Muscle layer of duodenum (tissue), 2 donors: ENCODE data around the gene FBXL7.

Experiments
- H3K27ac ChIP-seq: one replicate; pipeline ENCODE4 v1.7.0; 2013; ENCODE audit warnings: mild to moderate bottlenecking, low read length
- H3K27me3 ChIP-seq: one replicate; pipeline ENCODE4 v1.7.0; 2013; ENCODE audit warnings: low read depth, mild to moderate bottlenecking, control low read depth, low read length
- H3K36me3 ChIP-seq, 2 donors: one replicate each; pipeline ENCODE4 v1.7.0; 2013; ENCODE audit warnings: low read length in 2 of 2, control low read depth in 1 of 2, mild to moderate bottlenecking in 1 of 2; ENCODE audit not compliant: insufficient read depth in 2 of 2, control insufficient read depth in 1 of 2
- H3K4me1 ChIP-seq, 2 donors: one replicate each; pipeline ENCODE4 v1.7.0; 2013; ENCODE audit warnings: low read length in 2 of 2, mild to moderate bottlenecking in 2 of 2, control low read depth in 1 of 2, moderate library complexity in 1 of 2; ENCODE audit not compliant: insufficient read depth in 2 of 2, control insufficient read depth in 1 of 2
- H3K4me3 ChIP-seq, 2 donors: one replicate each; pipeline ENCODE4 v1.7.0; 2013; ENCODE audit warnings: low read length in 2 of 2, low read depth in 1 of 2, mild to moderate bottlenecking in 1 of 2
- H3K9me3 ChIP-seq, 2 donors: one replicate each; pipeline ENCODE4 v1.7.0; 2013; ENCODE audit warnings: low read length in 2 of 2, control low read depth in 1 of 2, mild to moderate bottlenecking in 1 of 2; ENCODE audit not compliant: control insufficient read depth in 1 of 2
- donor health status: healthy.

The FBXL7 gene

GRCh38 chr5:15823398-15823797, 323.4 kb downstream of the FBXL7 start:
- Histone ChIP-seq H3K4me3 (no peak overlapping the region), H3K36me3 (no peaks in the 10 kb centered on the region), H3K4me1 (no peaks in the 10 kb centered on the region), H3K27me3 (no peaks in the 10 kb centered on the region), H3K27ac (no peak overlapping the region), H3K9me3 (no peaks in the 10 kb centered on the region)

- Histone ChIP-seq H3K9me3 (no peaks in the 10 kb centered on the region), H3K4me1 (no peaks in the 10 kb centered on the region), H3K36me3 (no peaks in the 10 kb centered on the region), H3K27ac (no peak overlapping the region), H3K4me3 (no peak overlapping the region), H3K27me3 (no peaks in the 10 kb centered on the region)
Observed at GRCh38 chr5:15827741-15828140, 327.8 kb downstream of the FBXL7 start.

GRCh38 chr5:15831408-15831807, 331.4 kb downstream of the FBXL7 start:
- H3K4me1 ChIP-seq = no peaks in the 10 kb centered on the region
- no peaks in the 10 kb centered on the region for H3K36me3 ChIP-seq

DNA sequence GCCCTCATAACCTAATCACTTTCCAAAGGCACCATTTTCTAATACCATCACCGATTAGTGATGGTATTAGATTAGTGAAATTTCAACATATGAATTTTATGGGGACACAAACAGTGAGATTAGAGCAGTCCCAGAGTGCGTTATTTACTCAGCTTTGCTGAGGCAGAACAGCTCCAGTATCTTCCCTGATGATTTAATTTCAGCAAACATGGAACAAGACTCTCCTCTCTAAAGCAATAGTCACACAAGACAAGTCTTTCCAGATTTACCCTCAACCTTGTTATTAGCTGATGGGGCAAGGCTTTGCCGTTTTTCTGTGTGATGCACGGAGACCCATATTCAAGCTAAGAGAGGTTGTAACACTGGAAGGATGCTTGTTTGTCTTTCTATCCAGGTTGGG, 333.4 kb downstream of the FBXL7 start:
- H3K27me3 ChIP-seq = no peaks in the 10 kb centered on the region
- no peak overlapping the region for H3K4me3 ChIP-seq
- H3K27ac ChIP-seq = no peak overlapping the region
- peaks cover 0 to 5% of the 10 kb centered on the region in 2 donors for H3K4me1 ChIP-seq
- no peaks in the 10 kb centered on the region for H3K9me3 ChIP-seq
- no peaks in the 10 kb centered on the region for H3K36me3 ChIP-seq

More at GRCh38 chr5:15831408-15831807, 331.4 kb downstream of the FBXL7 start:
- H3K4me3 ChIP-seq = no peak overlapping the region
- H3K9me3 ChIP-seq = no peaks in the 10 kb centered on the region
- no peaks in the 10 kb centered on the region for H3K27me3 ChIP-seq
- no peak overlapping the region for H3K27ac ChIP-seq

- Histone ChIP-seq H3K27me3 (no peaks in the 10 kb centered on the region), H3K4me3 (no peak overlapping the region), H3K27ac (no peak overlapping the region), H3K36me3 (no peaks in the 10 kb centered on the region), H3K9me3 (no peaks in the 10 kb centered on the region), H3K4me1 (peaks cover 0 to 5% of the 10 kb centered on the region in 2 donors)
Observed at GRCh38 chr5:15834596-15835245, 334.7 kb downstream of the FBXL7 start.

DNA sequence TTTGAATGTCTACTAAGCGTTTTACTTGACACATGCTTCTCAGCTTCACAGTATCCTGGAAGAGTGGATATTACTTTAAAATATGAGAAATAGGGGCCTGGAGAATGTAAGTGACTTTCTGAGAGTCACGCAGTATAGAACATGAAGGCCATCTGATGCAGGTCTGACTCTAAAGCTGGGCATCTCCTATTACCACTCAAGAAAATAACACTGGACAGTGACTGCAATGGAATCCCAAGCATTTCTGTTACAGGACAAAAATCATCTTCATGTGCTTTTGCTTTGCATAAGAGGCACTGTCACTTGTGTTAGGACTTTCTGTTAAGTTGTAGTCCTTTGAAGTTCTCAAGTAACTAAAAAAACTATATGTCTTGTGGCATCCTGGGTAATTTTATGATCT, 335.5 kb downstream of the FBXL7 start:
- H3K4me1 ChIP-seq = peaks cover 0 to 5% of the 10 kb centered on the region in 2 donors

GRCh38 chr5:15837551-15838289, 337.7 kb downstream of the FBXL7 start:
- Histone ChIP-seq H3K36me3 (no peaks in the 10 kb centered on the region), H3K4me1 (peaks cover 0 to 5% of the 10 kb centered on the region in 2 donors), H3K27me3 (no peaks in the 10 kb centered on the region), H3K9me3 (no peaks in the 10 kb centered on the region), H3K27ac (no peak overlapping the region), H3K4me3 (no peak overlapping the region)

More for the DNA sequence above, 335.5 kb downstream of the FBXL7 start:
- Histone ChIP-seq H3K27ac (no peak overlapping the region), H3K27me3 (no peaks in the 10 kb centered on the region), H3K4me3 (no peak overlapping the region), H3K9me3 (no peaks in the 10 kb centered on the region), H3K36me3 (no peaks in the 10 kb centered on the region)

- Histone ChIP-seq H3K36me3 (no peaks in the 10 kb centered on the region), H3K27ac (no peak overlapping the region), H3K4me1 (no peaks in the 10 kb centered on the region), H3K9me3 (no peaks in the 10 kb centered on the region), H3K27me3 (no peaks in the 10 kb centered on the region), H3K4me3 (no peak overlapping the region)
Observed at GRCh38 chr5:15844253-15844652, 344.3 kb downstream of the FBXL7 start.

DNA sequence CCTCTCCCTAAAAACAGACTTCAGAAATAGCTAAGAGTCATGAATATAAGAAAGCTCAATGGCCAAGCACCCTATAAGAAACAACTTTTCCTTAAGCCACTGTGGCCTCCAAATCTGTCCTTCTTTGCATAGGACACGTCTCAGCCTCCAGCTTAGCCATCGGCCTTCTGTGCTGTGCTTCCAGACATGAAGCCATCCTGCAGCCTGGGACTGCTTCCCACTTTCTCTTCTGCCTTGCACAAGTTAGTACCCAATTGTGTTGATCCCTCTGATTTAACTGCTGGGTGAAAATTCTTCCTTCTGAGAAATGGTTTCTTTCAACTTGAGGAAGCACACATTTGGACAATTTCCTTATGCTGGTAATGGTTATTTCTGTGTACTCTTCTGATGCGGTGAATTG, 344.9 kb downstream of the FBXL7 start:
- no peak overlapping the region for H3K4me3 ChIP-seq
- no peaks in the 10 kb centered on the region for H3K27me3 ChIP-seq
- no peaks in the 10 kb centered on the region for H3K9me3 ChIP-seq
- H3K36me3 ChIP-seq = no peaks in the 10 kb centered on the region
- H3K27ac ChIP-seq = no peak overlapping the region
- no peaks in the 10 kb centered on the region for H3K4me1 ChIP-seq

- H3K4me3 ChIP-seq = no peak overlapping the region
Observed at GRCh38 chr5:15850536-15850935, 350.6 kb downstream of the FBXL7 start.

GRCh38 chr5:15850939-15851341, 351.0 kb downstream of the FBXL7 start:
- Histone ChIP-seq H3K4me1 (peaks cover 0 to 4% of the 10 kb centered on the region in 2 donors), H3K27me3 (no peaks in the 10 kb centered on the region), H3K36me3 (no peaks in the 10 kb centered on the region), H3K9me3 (no peaks in the 10 kb centered on the region), H3K27ac (no peak overlapping the region), H3K4me3 (no peak overlapping the region)

More at GRCh38 chr5:15850536-15850935, 350.6 kb downstream of the FBXL7 start:
- no peaks in the 10 kb centered on the region for H3K36me3 ChIP-seq
- H3K27me3 ChIP-seq = no peaks in the 10 kb centered on the region
- no peaks in the 10 kb centered on the region for H3K9me3 ChIP-seq
- H3K27ac ChIP-seq = no peak overlapping the region
- H3K4me1 ChIP-seq = peaks cover 0 to 4% of the 10 kb centered on the region in 2 donors
